PC-3 (cell line): ENCODE measurements around the gene CFAP91. TPM values are rescaled to one million over a fixed set of nuclear protein-coding genes. Genes with fewer than 3 reads are reported as not detected.
A peak's percentile ranks its signal among the peaks of the same experiment; 100 is the strongest.

Experiments used
- ATAC-seq: fragments of 200-7000 bp; cut with Tn5 transposase; 2 replicates; pipeline ENCODE4 v1.9.1; 2020; ENCODE audit warnings: mild to moderate bottlenecking, moderate library complexity
- BruUV-seq: library from RNA; stranded (reverse); fragments of 400-500 nt; replicated peaks from 2 replicates; lab custom pipeline; 2021; lab: Mats Ljungman, UMichigan
- CTCF ChIA-PET: fragments of 300-600 bp; sonication (Branson Sonifier 250); formaldehyde crosslinking; loops from one replicate; lab custom pipeline; 2022; ENCODE audit warnings: antibody characterized with exemption; lab: Charles Lee
- POLR2A ChIA-PET: fragments of 300-600 bp; sonication (Branson Sonifier 250); formaldehyde crosslinking; loops from one replicate; lab custom pipeline; 2022; ENCODE audit warnings: antibody characterized with exemption; ENCODE audit not compliant: unreplicated experiment; lab: Charles Lee
- DNase-seq: peaks from one replicate; pipeline ENCODE4 v3.0.0-alpha.2; 2015
- H2AFZ ChIP-seq: fragments of 300-600 bp; sonication (generic); 2 replicates; pipeline ENCODE4 v1.6.0; 2016; ENCODE audit warnings: antibody characterized with exemption, low read length
- H3F3A ChIP-seq: fragments of 300-600 bp; sonication (generic); one replicate; pipeline ENCODE4 v1.6.0; 2017; ENCODE audit warnings: antibody characterized with exemption, low read length, control low read depth, mild to moderate bottlenecking; ENCODE audit not compliant: unreplicated experiment
- H3K27ac ChIP-seq: fragments of 300-600 bp; sonication (generic); 2 replicates; pipeline ENCODE4 v1.5.1; 2016; ENCODE audit warnings: mild to moderate bottlenecking, low read length
- H3K27me3 ChIP-seq: fragments of 300-600 bp; sonication (generic); 2 replicates; pipeline ENCODE4 v1.6.1; 2016; ENCODE audit warnings: low read length, mixed read lengths
- H3K36me3 ChIP-seq: fragments of 300-600 bp; sonication (generic); 2 replicates; pipeline ENCODE4 v1.6.1; 2016; ENCODE audit warnings: low read depth, mixed run types, low read length, mixed read lengths
- H3K4me1 ChIP-seq: fragments of 300-600 bp; sonication (generic); 2 replicates; pipeline ENCODE4 v1.5.1; 2016; ENCODE audit warnings: low read length; ENCODE audit not compliant: insufficient read depth
- H3K4me2 ChIP-seq: fragments of 300-600 bp; sonication (generic); 2 replicates; pipeline ENCODE4 v1.6.0; 2016; ENCODE audit warnings: low read length
- H3K4me3 ChIP-seq: fragments of 300-600 bp; sonication (generic); 2 replicates; pipeline ENCODE4 v1.5.1; 2016; ENCODE audit warnings: mild to moderate bottlenecking, low read length, mixed read lengths
- H3K79me2 ChIP-seq: fragments of 300-600 bp; sonication (generic); 2 replicates; pipeline ENCODE4 v1.6.1; 2017; ENCODE audit warnings: low read length, mixed read lengths
- H3K9ac ChIP-seq: fragments of 300-600 bp; sonication (generic); 2 replicates; pipeline ENCODE4 v1.6.0; 2016; ENCODE audit warnings: mild to moderate bottlenecking, low read length
- H3K9me2 ChIP-seq: fragments of 300-600 bp; sonication (generic); replicated peaks from 2 replicates; pipeline ENCODE4 v1.6.1; 2016; ENCODE audit warnings: mixed run types, low read length, mixed read lengths
- H3K9me3 ChIP-seq: fragments of 300-600 bp; sonication (generic); 2 replicates; pipeline ENCODE4 v1.6.1; 2016; ENCODE audit warnings: low read length, mixed read lengths
- H4K20me1 ChIP-seq: fragments of 300-600 bp; sonication (generic); 2 replicates; pipeline ENCODE4 v1.6.1; 2016; ENCODE audit warnings: low read length, mixed read lengths
- CTCF ChIP-seq: fragments of 300-600 bp; sonication (generic); conservative IDR thresholded peaks from 2 replicates; pipeline ENCODE4 v1.5.1; 2017; ENCODE audit warnings: antibody characterized with exemption, low read depth, mild to moderate bottlenecking, low read length
- EZH2 ChIP-seq: fragments of 300-600 bp; sonication (generic); IDR thresholded peaks from one replicate; pipeline ENCODE4 v1.6.1; 2017; ENCODE audit warnings: antibody characterized with exemption, mild to moderate bottlenecking, low read length; ENCODE audit not compliant: unreplicated experiment
- EZH2phosphoT487 ChIP-seq: fragments of 300-600 bp; sonication (generic); IDR thresholded peaks from 2 replicates; pipeline ENCODE4 v1.6.1; 2018; ENCODE audit warnings: mild to moderate bottlenecking, antibody characterized with exemption, low read length, borderline replicate concordance
- intact Hi-C: fragments of 100-400 bp; cut with micrococcal nuclease; formaldehyde crosslinking; loops from 2 replicates; pipeline ENCODE4 v1.9.0; 2023
- total RNA-seq: library from RNA; depleted of rRNA; stranded (reverse); fragments of >200 nt; gene quantifications from 2 replicates; pipeline ENCODE4 v1.2.3, GENCODE V29; 2014

CFAP91 gene
- total RNA-seq, 1 experiment from 2014 or later: 1.1 TPM

GRCh38 chr3:119669906-119670570 lies 32.8 kb upstream of the CFAP91 start:
- Histone ChIP-seq H2AFZ (no peak overlapping the region), H3K36me3 (peaks cover 44% of the 10 kb centered on the region)

GRCh38 chr3:119672776-119673175 lies 30.0 kb upstream of the CFAP91 start:
- intact Hi-C loops: no loop called here
- POLR2A ChIA-PET: no interaction called here

More at GRCh38 chr3:119669906-119670570, 32.8 kb upstream of the CFAP91 start:
- POLR2A ChIA-PET: no interaction called here
- Histone ChIP-seq H4K20me1 (no peaks in the 10 kb centered on the region), H3K4me3 (no peak overlapping the region), H3K4me1 (peaks cover 18% of the 10 kb centered on the region), H3K27me3 (no peaks in the 10 kb centered on the region), H3K79me2 (peaks cover 3% of the 10 kb centered on the region), H3K4me2 (no peak overlapping the region), H3K27ac (no peak overlapping the region), H3K9me3 (no peaks in the 10 kb centered on the region), H3K9me2 (no peaks in the 10 kb centered on the region), H3F3A (no peaks in the 10 kb centered on the region), H3K9ac (no peak overlapping the region)
- intact Hi-C loops: no loop called here
- TF ChIP-seq CTCF (no peak), EZH2phosphoT487 (no peak), EZH2 (no peak)
- peak; percentile 13 for DNase-seq
- CTCF ChIA-PET: no interaction called here
- ATAC-seq: peak; percentile 36; the same call in 1 of the 2 replicates
- no TSS peak for BruUV-seq

More at GRCh38 chr3:119672776-119673175, 30.0 kb upstream of the CFAP91 start:
- H4K20me1 ChIP-seq: no peaks in the 10 kb centered on the region
- no peak overlapping the region for H2AFZ ChIP-seq
- BruUV-seq: no TSS peak
- H3K27me3 ChIP-seq: no peaks in the 10 kb centered on the region
- ATAC-seq (no peak), DNase-seq (no peak)
- no peaks in the 10 kb centered on the region for H3F3A ChIP-seq
- TF ChIP-seq EZH2phosphoT487 (no peak), EZH2 (no peak), CTCF (no peak)
- no peaks in the 10 kb centered on the region for H3K9me3 ChIP-seq
- CTCF ChIA-PET: no interaction called here
- peaks cover 43% of the 10 kb centered on the region for H3K36me3 ChIP-seq
- no peak overlapping the region for H3K4me3 ChIP-seq
- H3K79me2 ChIP-seq: peaks cover 20% of the 10 kb centered on the region
- H3K9me2 ChIP-seq: no peaks in the 10 kb centered on the region
- no peak overlapping the region for H3K4me2 ChIP-seq
- H3K27ac ChIP-seq: no peak overlapping the region
- H3K9ac ChIP-seq: no peak overlapping the region
- peaks cover 23% of the 10 kb centered on the region for H3K4me1 ChIP-seq
